B cell (primary cell): ENCODE results near the gene SEMA6A. TPM values are rescaled to one million over a fixed set of nuclear protein-coding genes. Genes with fewer than 3 reads are reported as not detected.

Experiments used
- ATAC-seq: fragments of 200-7000 bp; cut with Tn5 transposase; one replicate; pipeline ENCODE4 v1.10.0; 2021; ENCODE audit warnings: low read depth, mild to moderate bottlenecking, moderate number of reproducible peaks, moderate library complexity
- CTCF ChIA-PET: fragments of 350-600 bp; sonication (Branson Sonifier 250); formaldehyde crosslinking; loops from one replicate; lab custom pipeline; 2021; ENCODE audit warnings: antibody characterized with exemption, inconsistent platforms; lab: Charles Lee
- POLR2A ChIA-PET: fragments of 350-600 bp; sonication (Branson Sonifier 250); formaldehyde crosslinking; loops from one replicate; lab custom pipeline; 2021; ENCODE audit warnings: antibody characterized with exemption; lab: Charles Lee
- DNase-seq: peaks from one replicate; pipeline ENCODE4 v3.0.0; 2013
- H2AFZ ChIP-seq: 2 replicates; pipeline ENCODE4 v1.6.1; 2012; ENCODE audit warnings: mild to moderate bottlenecking, low read depth, low read length; ENCODE audit not compliant: insufficient read depth, poor library complexity, severe bottlenecking
- H3K27ac ChIP-seq, 2 donors: 1 replicate in 1 of 2; 2 replicates in 1 of 2; pipeline ENCODE4 v1.5.1; 2012 to 2013; ENCODE audit warnings: low read length in 2 of 2, mild to moderate bottlenecking in 2 of 2, moderate library complexity in 1 of 2
- H3K27me3 ChIP-seq, 4 experiments: fragments of 200-600 bp in 1 of 4; sonication (generic) in 1 of 4; replicated peaks in 1 of 4; 1 replicate in 2 of 4; 2 replicates in 2 of 4; pipeline versions ENCODE4 v1.6.1 to v1.7.0; 2013 to 2016; ENCODE audit warnings: low read length in 3 of 4, mild to moderate bottlenecking in 2 of 4, mixed read lengths in 1 of 4, moderate library complexity in 1 of 4; ENCODE audit not compliant: insufficient read depth in 4 of 4, control insufficient read depth in 3 of 4; ENCODE audit errors: control extremely low read depth in 1 of 4
- H3K36me3 ChIP-seq, 2 experiments: replicated peaks in 1 of 2; 1 replicate in 1 of 2; 2 replicates in 1 of 2; pipeline versions ENCODE4 v1.6.1 to v1.7.1; 2013; ENCODE audit warnings: low read length in 1 of 2; ENCODE audit not compliant: insufficient read depth in 2 of 2, control insufficient read depth in 1 of 2; ENCODE audit errors: control extremely low read depth in 1 of 2, extremely low read depth in 1 of 2
- H3K4me1 ChIP-seq, 2 donors: fragments of 200-600 bp in 1 of 2; sonication (generic) in 1 of 2; 1 replicate in 1 of 2; 2 replicates in 1 of 2; pipeline versions ENCODE4 v1.5.1 to v1.6.1; 2013 to 2017; ENCODE audit warnings: low read length in 2 of 2; ENCODE audit not compliant: control insufficient read depth in 2 of 2, insufficient read depth in 2 of 2
- H3K4me2 ChIP-seq: replicated peaks from 2 replicates; pipeline ENCODE3; 2012; ENCODE audit warnings: mild to moderate bottlenecking, low read depth, low read length; ENCODE audit not compliant: poor library complexity, severe bottlenecking
- H3K4me3 ChIP-seq, 5 experiments: fragments of 200-600 bp in 1 of 5; sonication (generic) in 1 of 5; 1 replicate in 3 of 5; 2 replicates in 2 of 5; pipeline versions ENCODE4 v1.5.1 to v1.7.0; 2011 to 2016; ENCODE audit warnings: low read length in 4 of 5, mild to moderate bottlenecking in 4 of 5, low read depth in 2 of 5, control low read depth in 1 of 5, moderate library complexity in 1 of 5; ENCODE audit not compliant: insufficient read depth in 1 of 5; ENCODE audit errors: control extremely low read depth in 1 of 5, extremely low read depth in 1 of 5
- H3K79me2 ChIP-seq: fragments of 200-600 bp; sonication (generic); one replicate; pipeline ENCODE4 v1.6.0; 2016; ENCODE audit warnings: low read length; ENCODE audit not compliant: control insufficient read depth, insufficient read depth
- H3K9ac ChIP-seq: fragments of 200-600 bp; sonication (generic); 2 replicates; pipeline ENCODE4 v1.6.1; 2017; ENCODE audit warnings: mild to moderate bottlenecking, low read length, moderate library complexity
- H3K9me3 ChIP-seq, 3 donors: one replicate each; pipeline versions ENCODE4 v1.6.1 to v1.7.1; 2013; ENCODE audit warnings: low read length in 2 of 3; ENCODE audit not compliant: control insufficient read depth in 2 of 3, insufficient read depth in 1 of 3; ENCODE audit errors: control extremely low read depth in 1 of 3
- H4K20me1 ChIP-seq: 2 replicates; pipeline ENCODE4 v1.6.0; 2012; ENCODE audit warnings: mild to moderate bottlenecking, low read length; ENCODE audit not compliant: insufficient read depth, control insufficient read depth, poor library complexity, severe bottlenecking
- H3K27ac Mint-ChIP-seq: one replicate; pipeline ENCODE4 v1.8.0; 2021; ENCODE audit warnings: mixed read lengths
- H3K27me3 Mint-ChIP-seq: one replicate; pipeline ENCODE4 v1.8.0; 2021; ENCODE audit warnings: mixed read lengths
- H3K4me1 Mint-ChIP-seq: one replicate; pipeline ENCODE4 v1.8.0; 2021; ENCODE audit warnings: mixed read lengths
- H3K4me3 Mint-ChIP-seq: one replicate; pipeline ENCODE4 v1.8.0; 2021; ENCODE audit warnings: mixed read lengths
- H3K9me3 Mint-ChIP-seq: one replicate; pipeline ENCODE4 v1.8.0; 2022; ENCODE audit warnings: mixed read lengths; ENCODE audit not compliant: insufficient read depth
- CTCF ChIP-seq: fragments of 200-600 bp; IDR thresholded peaks from one replicate; pipeline ENCODE4 v1.8.0; 2022; ENCODE audit warnings: antibody characterized with exemption, mild to moderate bottlenecking
- EZH2 ChIP-seq: IDR thresholded peaks from 2 replicates; pipeline ENCODE4 v1.6.1; 2012; ENCODE audit warnings: borderline replicate concordance, low read depth, mild to moderate bottlenecking, moderate library complexity, low read length; ENCODE audit not compliant: insufficient read depth, poor library complexity, severe bottlenecking
- WGBS: methylation state at CpG from one replicate; pipeline ENCODE4 v1.1.5; 2013; ENCODE audit warnings: missing lambda C conversion rate; ENCODE audit not compliant: insufficient coverage; 5-methylcytosine and 5-hydroxymethylcytosine counted together
- intact Hi-C: fragments of 100-400 bp; cut with micrococcal nuclease; formaldehyde crosslinking; loops from one replicate; pipeline ENCODE4 v1.10.0; 2022
- polyA plus RNA-seq: library from polyadenylated mRNA; depleted of rRNA; stranded (reverse); fragments of >200 nt; gene quantifications from 2 replicates; pipeline ENCODE4 v1.2.3, GENCODE V29; 2012
- total RNA-seq, 2 donors: library from RNA; stranded (reverse); fragments of 120-200 nt in 1 of 2; gene quantifications; 1 replicate in 1 of 2; 2 replicates in 1 of 2; pipeline versions ENCODE4 v1.2.3 to v1.2.4, GENCODE V29; 2013 to 2022

Gene SEMA6A
- total and polyA plus RNA-seq, 2 donors (not counting 1 experiment from before 2014, with no cell fraction given), result 0.44 TPM; not detected in 1

- DNase-seq, result no peak
- H3K4me1 Mint-ChIP-seq, result no peaks in the 10 kb centered on the region
- Histone ChIP-seq H2AFZ (no peak overlapping the region), H3K4me1 (no peaks in the 10 kb centered on the region), H3K27ac (no peak overlapping the region), H3K9me3 (peaks cover 0 to 8% (median 0%) of the 10 kb centered on the region in 3 donors), H4K20me1 (no peaks in the 10 kb centered on the region), H3K4me3 (no peak overlapping the region), H3K79me2 (no peaks in the 10 kb centered on the region), H3K27me3 (no peaks in the 10 kb centered on the region), H3K9ac (no peak overlapping the region), H3K4me2 (no peak overlapping the region), H3K36me3 (peaks cover 0 to 2% of the 10 kb centered on the region in 2 experiments)
- ChIA-PET POLR2A (no interaction called here), CTCF (no interaction called here)
- H3K9me3 Mint-ChIP-seq, result no peaks in the 10 kb centered on the region
- H3K27ac Mint-ChIP-seq, result no peak overlapping the region
- H3K27me3 Mint-ChIP-seq, result no peaks in the 10 kb centered on the region
- TF ChIP-seq CTCF (no peak), EZH2 (no peak)
- ATAC-seq, result no peak
- WGBS, result 98% methylated on average over 3 of the region's 3 CpGs
- intact Hi-C loops, result no loop called here
- H3K4me3 Mint-ChIP-seq, result no peak overlapping the region
These were observed 132.5 kb downstream of the SEMA6A start for GRCh38 chr5:116442095-116442534.

DNA sequence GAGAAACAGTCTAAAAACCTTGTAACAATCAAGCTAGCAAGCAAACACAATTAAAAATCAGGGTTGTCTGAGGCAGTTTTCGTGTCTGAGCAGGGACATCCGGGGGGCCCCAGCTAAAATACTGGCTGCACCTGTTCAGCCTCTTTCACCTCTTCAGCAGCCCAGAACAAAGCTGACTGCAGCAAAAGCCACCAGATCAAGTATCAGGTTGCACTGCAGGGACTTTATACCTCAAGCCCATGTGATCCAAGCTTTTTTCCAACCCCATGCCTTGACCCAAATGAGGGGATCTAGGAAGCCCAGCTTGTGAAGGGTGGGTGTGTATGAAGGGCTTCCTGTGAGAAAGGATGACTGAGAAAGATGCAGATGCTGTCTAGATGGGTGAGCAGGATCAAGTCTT lies 133.4 kb downstream of the SEMA6A start:
- Histone ChIP-seq H3K27ac (no peak overlapping the region), H3K4me1 (no peaks in the 10 kb centered on the region), H3K27me3 (no peaks in the 10 kb centered on the region), H3K9me3 (peaks cover 0 to under 1% (median 0%) of the 10 kb centered on the region in 3 donors), H4K20me1 (no peaks in the 10 kb centered on the region), H2AFZ (no peak overlapping the region), H3K4me3 (no peak overlapping the region), H3K36me3 (peaks cover 0 to 2% of the 10 kb centered on the region in 2 experiments), H3K9ac (no peak overlapping the region), H3K79me2 (no peaks in the 10 kb centered on the region), H3K4me2 (no peak overlapping the region)
- Mint-ChIP-seq H3K9me3 (no peaks in the 10 kb centered on the region), H3K27me3 (no peaks in the 10 kb centered on the region), H3K27ac (no peak overlapping the region), H3K4me1 (no peaks in the 10 kb centered on the region), H3K4me3 (no peak overlapping the region)
- TF ChIP-seq EZH2, result no peak
- no peak for TF ChIP-seq CTCF
- no peak for ATAC-seq
- ChIA-PET CTCF (no interaction called here), POLR2A (no interaction called here)
- intact Hi-C loops, result no loop called here
- no peak for DNase-seq
- WGBS, result 74% methylated on average over 2 of the region's 2 CpGs
